ENCODE measurements around the gene ATP23.

ATP23 gene

GRCh38 chr12:57966536-57966935 is 25.2 kb downstream of the ATP23 start:
- no peak overlapping the region; the same call in 1 of the 2 replicates for H2AFZ ChIP-seq (ENCODE audit: low read length)
- H3K4me2 ChIP-seq (ENCODE audit: low read depth, low read length, poor library complexity, severe bottlenecking) = no peak overlapping the region
- no peaks in the 10 kb centered on the region for H3K27me3 ChIP-seq (ENCODE audit: insufficient read depth, low read length, poor library complexity, severe bottlenecking)
- H3K4me3 ChIP-seq (ENCODE audit: low read length, poor library complexity, severe bottlenecking) = no peak overlapping the region
- H3K9me3 ChIP-seq (ENCODE audit: insufficient read depth, low read depth, low read length) = peaks cover 5% of the 10 kb centered on the region; the same call in 1 of the 2 replicates
- no peaks in the 10 kb centered on the region for H3K9me2 ChIP-seq (replicated peaks; ENCODE audit: low read depth, low read length)
- H3K79me2 ChIP-seq (ENCODE audit: insufficient read depth, low read length) = no peaks in the 10 kb centered on the region
- no peaks in the 10 kb centered on the region for H3K36me3 ChIP-seq (ENCODE audit: insufficient read depth, low read length)
- H3F3A ChIP-seq (ENCODE audit: low read depth) = no peaks in the 10 kb centered on the region
- peaks cover 9% of the 10 kb centered on the region for H3K4me1 ChIP-seq (ENCODE audit: insufficient read depth, low read length, poor library complexity, severe bottlenecking)
- no peak for TF ChIP-seq EZH2phosphoT487 (IDR thresholded peaks at IDR 0.05; ENCODE audit: borderline replicate concordance)
- TF ChIP-seq CTCF (conservative IDR thresholded peaks at IDR 0.05; ENCODE audit: low read length) = no peak
- H4K20me1 ChIP-seq (ENCODE audit: insufficient read depth, low read length, poor library complexity, severe bottlenecking) = no peaks in the 10 kb centered on the region
- no peak overlapping the region for H3K9ac ChIP-seq (ENCODE audit: low read depth, low read length, poor library complexity, severe bottlenecking)

- H3K4me2 ChIP-seq (ENCODE audit: low read depth, low read length, poor library complexity, severe bottlenecking) = no peak overlapping the region
- no peaks in the 10 kb centered on the region for H3K4me1 ChIP-seq (ENCODE audit: insufficient read depth, low read length, poor library complexity, severe bottlenecking)
- no peak overlapping the region for H2AFZ ChIP-seq (ENCODE audit: low read length)
- TF ChIP-seq CTCF (conservative IDR thresholded peaks at IDR 0.05; ENCODE audit: low read length) (peak; percentile 76), EZH2phosphoT487 (IDR thresholded peaks at IDR 0.05; ENCODE audit: borderline replicate concordance) (no peak)
- H3K9me3 ChIP-seq (ENCODE audit: insufficient read depth, low read depth, low read length) = no peaks in the 10 kb centered on the region
- H4K20me1 ChIP-seq (ENCODE audit: insufficient read depth, low read length, poor library complexity, severe bottlenecking) = no peaks in the 10 kb centered on the region
- no peak overlapping the region for H3K9ac ChIP-seq (ENCODE audit: low read depth, low read length, poor library complexity, severe bottlenecking)
- H3K36me3 ChIP-seq (ENCODE audit: insufficient read depth, low read length) = no peaks in the 10 kb centered on the region
- no peaks in the 10 kb centered on the region for H3F3A ChIP-seq (ENCODE audit: low read depth)
- no peaks in the 10 kb centered on the region for H3K27me3 ChIP-seq (ENCODE audit: insufficient read depth, low read length, poor library complexity, severe bottlenecking)
- H3K9me2 ChIP-seq (replicated peaks; ENCODE audit: low read depth, low read length) = no peaks in the 10 kb centered on the region
- H3K79me2 ChIP-seq (ENCODE audit: insufficient read depth, low read length) = no peaks in the 10 kb centered on the region
- no peak overlapping the region for H3K4me3 ChIP-seq (ENCODE audit: low read length, poor library complexity, severe bottlenecking)
These were observed 41.9 kb downstream of the ATP23 start for GRCh38 chr12:57983146-57983857.

GRCh38 chr12:57983858-57984505 is 42.6 kb downstream of the ATP23 start:
- Histone ChIP-seq H3K4me2 (ENCODE audit: low read depth, low read length, poor library complexity, severe bottlenecking) (no peak overlapping the region), H2AFZ (ENCODE audit: low read length) (no peak overlapping the region), H3K4me3 (ENCODE audit: low read length, poor library complexity, severe bottlenecking) (no peak overlapping the region), H3K9me2 (replicated peaks; ENCODE audit: low read depth, low read length) (no peaks in the 10 kb centered on the region), H3K79me2 (ENCODE audit: insufficient read depth, low read length) (no peaks in the 10 kb centered on the region), H3K9ac (ENCODE audit: low read depth, low read length, poor library complexity, severe bottlenecking) (no peak overlapping the region), H3K36me3 (ENCODE audit: insufficient read depth, low read length) (no peaks in the 10 kb centered on the region), H3K27me3 (ENCODE audit: insufficient read depth, low read length, poor library complexity, severe bottlenecking) (no peaks in the 10 kb centered on the region), H3K4me1 (ENCODE audit: insufficient read depth, low read length, poor library complexity, severe bottlenecking) (no peaks in the 10 kb centered on the region), H4K20me1 (ENCODE audit: insufficient read depth, low read length, poor library complexity, severe bottlenecking) (no peaks in the 10 kb centered on the region), H3K9me3 (ENCODE audit: insufficient read depth, low read depth, low read length) (no peaks in the 10 kb centered on the region), H3F3A (ENCODE audit: low read depth) (no peaks in the 10 kb centered on the region)
- TF ChIP-seq EZH2phosphoT487 (IDR thresholded peaks at IDR 0.05; ENCODE audit: borderline replicate concordance) = no peak
- no peak for TF ChIP-seq CTCF (conservative IDR thresholded peaks at IDR 0.05; ENCODE audit: low read length)
